GM21360 (cell line): ENCODE measurements around the gene IQCE.
"Not testable (repeated sequence)": the region's sequence is repeated elsewhere in the genome, so short reads cannot be mapped to it uniquely, and the experiment has no call there.

ENCODE experiments used
- ATAC-seq: cut with Tn5 transposase; IDR thresholded peaks from one replicate; pipeline ENCODE4 v1.9.1; 2021; ENCODE audit warnings: mild to moderate bottlenecking, moderate library complexity; ENCODE audit not compliant: unreplicated experiment

Gene IQCE

DNA sequence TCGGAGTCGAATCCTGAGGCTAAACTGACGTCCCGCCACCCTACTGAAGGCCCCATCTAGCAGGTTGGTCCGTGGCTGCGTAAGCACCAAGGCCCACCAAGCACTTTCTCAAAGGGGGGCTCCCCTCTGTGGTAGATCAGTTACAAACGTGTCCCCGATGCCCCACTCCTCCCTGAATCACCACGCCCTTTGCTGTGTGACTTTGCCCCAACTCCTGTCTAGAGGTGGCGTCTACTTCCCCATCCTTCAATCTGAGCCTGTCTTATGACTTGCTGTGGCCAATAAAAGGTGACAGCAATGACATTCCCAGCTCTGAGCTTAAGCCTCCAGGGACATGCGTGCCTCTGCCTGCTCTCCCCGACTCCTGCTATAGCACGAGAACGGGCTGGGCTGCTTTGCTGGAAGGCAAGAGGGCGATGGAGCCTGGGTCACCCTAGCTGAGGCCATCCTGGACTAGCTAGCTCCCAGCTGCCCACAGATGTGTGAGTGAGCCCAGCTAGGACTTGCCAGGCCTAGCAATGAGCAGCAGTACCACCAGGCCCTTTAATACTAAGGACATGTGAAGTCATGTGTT lies 26.5 kb upstream of the IQCE start:
- not testable (repeated sequence) for ATAC-seq

DNA sequence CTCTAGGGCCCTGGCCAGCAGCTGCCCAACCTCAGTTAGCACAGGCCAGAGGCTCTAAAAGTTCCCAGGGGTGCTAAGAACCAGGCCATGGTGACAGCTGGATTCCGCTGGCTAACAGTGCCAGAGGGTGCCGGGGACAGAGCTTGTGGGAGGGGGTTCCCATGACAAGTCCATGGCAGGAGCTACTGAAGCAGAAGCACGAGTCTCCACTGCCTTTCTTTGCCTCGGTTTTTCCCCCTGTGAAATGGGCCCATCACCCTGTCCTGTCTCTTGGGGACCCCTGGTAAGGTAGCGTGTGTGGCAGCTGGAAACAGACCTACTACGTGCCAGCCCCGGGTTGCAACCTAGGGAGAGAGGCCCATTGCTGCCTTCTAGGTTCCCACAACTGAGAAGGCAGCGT lies 26.0 kb upstream of the IQCE start:
- ATAC-seq = not testable (repeated sequence)

DNA sequence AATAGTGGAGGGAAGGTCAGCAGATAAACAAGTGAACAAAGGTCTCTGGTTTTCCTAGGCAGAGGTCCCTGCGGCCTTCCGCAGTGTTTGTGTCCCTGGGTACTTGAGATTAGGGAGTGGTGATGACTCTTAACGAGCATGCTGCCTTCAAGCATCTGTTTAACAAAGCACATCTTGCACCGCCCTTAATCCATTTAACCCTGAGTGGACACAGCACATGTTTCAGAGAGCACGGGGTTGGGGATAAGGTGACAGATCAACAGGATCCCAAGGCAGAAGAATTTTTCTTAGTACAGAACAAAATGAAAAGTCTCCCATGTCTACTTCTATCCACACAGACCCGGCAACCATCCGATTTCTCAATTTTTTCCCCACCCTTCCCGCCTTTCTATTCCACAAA lies 25.2 kb upstream of the IQCE start:
- not testable (repeated sequence) for ATAC-seq

DNA sequence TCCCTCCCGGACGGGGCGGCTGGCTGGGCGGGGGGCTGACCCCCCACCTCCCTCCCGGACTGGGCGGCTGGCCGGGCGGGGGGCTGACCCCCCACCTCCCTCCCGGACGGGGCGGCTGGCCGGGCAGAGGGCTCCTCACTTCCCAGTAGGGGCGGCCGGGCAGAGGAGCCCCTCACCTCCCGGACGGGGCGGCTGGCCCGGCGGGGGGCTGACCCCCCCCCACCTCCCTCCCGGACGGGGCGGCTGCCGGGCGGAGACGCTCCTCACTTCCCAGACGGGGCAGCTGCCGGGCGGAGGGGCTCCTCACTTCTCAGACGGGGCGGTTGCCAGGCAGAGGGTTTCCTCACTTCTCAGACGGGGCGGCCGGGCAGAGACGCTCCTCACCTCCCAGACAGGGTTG lies 24.6 kb upstream of the IQCE start:
- not testable (repeated sequence) for ATAC-seq

DNA sequence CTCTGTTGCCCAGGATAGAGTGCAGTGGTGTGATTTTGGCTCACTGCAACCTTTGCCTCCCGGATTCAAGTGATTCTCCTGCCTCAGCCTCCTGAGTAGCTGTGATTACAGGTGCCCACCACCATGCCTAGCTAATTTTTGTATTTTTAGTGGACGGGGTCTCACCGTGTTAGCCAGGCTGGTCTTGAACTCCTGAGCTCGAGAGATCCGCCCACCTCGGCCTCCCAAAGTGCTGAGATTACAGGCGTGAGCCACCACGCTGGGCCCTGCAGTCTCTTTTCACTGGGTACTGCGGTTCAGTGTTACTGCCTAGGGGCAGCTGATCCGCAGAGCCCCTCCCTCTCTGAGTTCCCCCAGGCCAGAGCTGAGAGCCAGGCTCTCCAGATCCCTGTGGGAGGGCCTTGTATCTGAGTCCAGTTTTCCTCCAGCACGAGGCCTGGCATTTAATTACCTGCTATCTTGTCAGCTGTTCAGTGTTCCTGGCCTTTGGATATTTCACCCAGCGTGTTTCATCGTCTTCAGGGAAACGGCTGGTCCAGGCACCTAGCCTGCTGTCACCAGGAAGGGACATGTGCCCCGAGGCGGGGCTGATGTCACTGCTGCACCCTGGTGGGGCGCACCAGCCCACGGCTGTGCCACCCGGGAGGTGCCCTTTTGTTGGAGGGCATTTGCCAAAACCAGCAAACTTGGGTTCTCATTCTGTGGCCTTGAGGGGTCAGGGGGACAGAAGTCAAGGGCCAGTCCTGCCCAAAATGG lies 22.7 kb upstream of the IQCE start:
- not testable (repeated sequence) for ATAC-seq

DNA sequence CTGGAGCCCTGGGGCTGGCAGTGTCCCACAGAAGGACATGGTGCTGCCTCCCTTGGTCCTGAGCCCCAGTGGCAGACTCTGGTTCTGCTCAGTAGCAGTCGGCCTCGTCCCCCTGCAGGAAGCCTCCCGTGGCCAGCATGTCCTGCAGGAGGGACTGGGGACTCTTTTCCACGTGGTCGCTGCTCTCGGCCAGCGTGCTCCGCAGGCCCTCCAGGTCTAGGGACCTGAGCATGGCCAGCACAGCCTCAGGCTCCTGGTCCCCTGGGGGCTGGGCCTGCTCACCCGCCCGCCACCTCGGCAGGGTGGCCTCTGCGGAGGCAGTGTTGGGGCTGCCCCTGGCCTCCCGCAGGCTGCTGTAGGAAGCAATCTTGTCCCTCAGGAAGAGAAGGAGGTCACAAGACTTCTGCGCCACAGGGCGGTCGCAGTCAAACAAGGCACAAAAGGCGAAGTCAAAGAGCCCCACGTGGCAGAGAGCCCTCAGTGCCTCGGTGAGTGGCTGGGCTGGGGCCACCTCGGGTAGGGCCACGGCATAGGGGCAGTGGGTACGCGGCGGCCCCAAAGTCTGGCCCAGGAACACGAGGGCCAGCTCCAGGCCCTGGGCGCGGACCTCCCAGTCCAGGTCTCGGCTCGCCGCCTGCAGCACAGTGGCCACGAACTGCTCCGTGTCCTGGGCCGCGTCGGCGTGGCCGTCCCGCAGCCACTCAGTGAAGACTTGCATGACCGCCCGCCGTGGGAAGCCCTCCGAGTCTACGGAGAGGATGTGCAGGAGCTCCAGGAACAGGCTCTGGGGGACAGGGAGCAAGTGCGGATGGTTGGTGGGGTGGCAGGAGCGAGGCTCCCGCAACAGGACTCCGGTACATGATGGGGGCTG lies 20.6 kb upstream of the IQCE start:
- no peak for ATAC-seq

DNA sequence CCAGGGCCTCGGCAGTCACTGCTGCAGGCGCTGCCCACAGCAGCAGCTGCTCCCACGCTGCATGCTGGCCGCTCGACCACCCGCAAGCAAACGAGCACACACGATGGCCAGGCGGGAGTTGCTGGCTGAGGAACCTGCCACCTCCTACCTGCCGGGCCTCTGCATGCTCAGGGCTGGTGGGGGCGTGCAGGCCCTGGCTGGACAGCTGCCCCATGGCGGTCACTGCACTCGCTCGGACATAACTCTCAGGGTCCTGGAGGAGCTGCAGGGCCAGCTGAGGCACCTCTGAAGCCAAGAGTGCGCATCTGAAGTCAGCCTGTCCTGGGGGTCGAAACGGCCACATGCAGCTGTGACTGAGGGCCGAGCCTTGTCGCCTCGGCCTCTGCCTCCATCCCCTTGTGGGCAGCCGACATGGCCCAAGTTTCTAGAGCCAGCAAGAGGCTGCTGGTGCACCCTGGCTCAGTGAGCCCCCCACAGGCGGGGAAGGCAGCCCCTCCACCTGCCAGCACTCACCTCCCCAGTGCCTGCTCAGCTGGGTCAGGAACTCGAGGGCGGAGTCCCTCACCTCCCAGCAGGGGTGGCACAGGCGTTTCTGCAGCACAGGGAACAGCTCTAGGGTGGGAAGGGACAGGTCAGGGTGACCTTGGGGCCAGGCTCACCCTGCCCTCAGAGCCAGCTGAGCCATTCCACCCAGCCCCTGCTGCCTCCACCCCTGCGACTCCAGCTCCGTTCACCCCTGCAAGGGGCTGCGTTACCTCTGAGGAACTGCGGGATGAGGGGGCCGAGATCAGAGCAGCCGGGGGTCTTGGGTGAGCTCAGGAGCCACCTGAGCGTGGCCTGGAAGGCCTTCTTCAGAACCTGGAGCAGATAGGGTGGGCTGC lies 19.5 kb upstream of the IQCE start:
- ATAC-seq = no peak

DNA sequence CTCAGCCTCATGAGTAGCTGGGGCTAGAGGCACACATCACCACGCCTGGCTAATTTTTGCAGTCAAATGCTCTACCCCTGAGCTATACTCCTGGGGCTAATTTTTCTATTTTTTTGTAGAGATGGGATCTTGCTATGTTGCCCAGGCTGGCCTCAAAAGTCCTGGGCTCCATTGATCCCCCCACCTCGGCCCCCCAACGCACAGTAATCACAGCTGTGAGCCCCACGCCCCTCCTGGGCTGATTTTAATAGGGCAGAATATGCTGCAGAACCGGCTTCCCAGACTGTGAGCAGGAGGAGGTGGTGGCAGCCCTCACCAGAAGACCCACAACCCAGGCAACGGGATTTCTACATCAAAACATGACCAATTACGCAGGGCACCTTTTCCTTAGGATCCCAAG lies 18.6 kb upstream of the IQCE start:
- no peak for ATAC-seq

DNA sequence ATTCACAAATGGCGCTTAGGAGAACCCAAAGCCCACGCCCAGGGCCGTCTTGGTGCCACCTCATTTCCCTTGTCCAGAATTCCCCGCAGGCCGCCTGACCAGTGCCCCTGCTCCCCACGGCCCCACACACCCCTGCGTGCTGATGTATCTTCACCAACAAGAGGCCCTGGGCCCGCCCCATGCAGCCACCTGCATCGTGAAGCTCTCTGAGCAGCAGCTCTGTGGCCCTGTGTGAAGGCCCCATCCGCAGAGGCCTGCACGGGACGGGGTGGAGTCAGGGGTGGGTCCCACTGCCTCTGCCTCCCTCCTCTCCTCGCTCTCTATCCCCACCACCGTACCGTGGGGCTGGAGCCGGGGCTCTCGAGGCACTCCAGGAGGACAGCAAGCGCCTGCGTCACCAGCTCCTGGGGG lies 18.1 kb upstream of the IQCE start:
- ATAC-seq = no peak

DNA sequence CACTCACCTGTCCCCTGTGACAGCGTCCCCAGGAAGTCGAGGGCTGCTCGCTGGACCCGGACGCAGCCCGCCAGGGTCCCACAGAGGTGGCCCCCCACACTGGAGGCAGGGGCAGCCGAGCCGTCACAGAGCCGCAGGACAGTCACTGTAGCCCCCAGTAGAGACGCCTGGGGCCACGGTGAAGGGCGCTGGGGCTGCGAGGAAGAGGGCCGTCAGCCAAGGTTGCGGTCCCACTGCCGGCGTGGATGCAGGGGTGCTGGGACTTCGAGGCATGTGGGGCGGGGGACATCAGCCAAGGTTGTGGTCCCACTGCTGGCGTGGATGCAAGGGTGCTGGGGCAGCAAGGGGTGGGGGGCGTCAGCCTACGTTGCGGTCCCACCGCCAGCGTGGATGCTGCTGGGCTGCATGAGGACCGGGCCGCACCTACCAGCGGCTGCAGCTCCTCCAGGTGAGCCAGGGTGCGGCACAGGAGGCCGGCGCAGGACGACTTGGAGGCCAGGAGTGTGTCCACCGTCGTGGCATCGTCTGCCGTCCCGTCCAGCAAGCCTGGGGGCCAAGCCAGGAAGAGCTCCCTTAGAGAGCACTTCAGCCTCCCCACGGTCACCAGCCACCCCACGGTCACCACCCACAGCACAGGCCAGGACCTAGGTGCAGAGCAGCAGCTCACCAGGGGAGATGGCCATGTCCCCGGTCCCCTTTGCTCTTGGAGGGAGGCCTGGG lies 17.3 kb upstream of the IQCE start:
- no peak for ATAC-seq

DNA sequence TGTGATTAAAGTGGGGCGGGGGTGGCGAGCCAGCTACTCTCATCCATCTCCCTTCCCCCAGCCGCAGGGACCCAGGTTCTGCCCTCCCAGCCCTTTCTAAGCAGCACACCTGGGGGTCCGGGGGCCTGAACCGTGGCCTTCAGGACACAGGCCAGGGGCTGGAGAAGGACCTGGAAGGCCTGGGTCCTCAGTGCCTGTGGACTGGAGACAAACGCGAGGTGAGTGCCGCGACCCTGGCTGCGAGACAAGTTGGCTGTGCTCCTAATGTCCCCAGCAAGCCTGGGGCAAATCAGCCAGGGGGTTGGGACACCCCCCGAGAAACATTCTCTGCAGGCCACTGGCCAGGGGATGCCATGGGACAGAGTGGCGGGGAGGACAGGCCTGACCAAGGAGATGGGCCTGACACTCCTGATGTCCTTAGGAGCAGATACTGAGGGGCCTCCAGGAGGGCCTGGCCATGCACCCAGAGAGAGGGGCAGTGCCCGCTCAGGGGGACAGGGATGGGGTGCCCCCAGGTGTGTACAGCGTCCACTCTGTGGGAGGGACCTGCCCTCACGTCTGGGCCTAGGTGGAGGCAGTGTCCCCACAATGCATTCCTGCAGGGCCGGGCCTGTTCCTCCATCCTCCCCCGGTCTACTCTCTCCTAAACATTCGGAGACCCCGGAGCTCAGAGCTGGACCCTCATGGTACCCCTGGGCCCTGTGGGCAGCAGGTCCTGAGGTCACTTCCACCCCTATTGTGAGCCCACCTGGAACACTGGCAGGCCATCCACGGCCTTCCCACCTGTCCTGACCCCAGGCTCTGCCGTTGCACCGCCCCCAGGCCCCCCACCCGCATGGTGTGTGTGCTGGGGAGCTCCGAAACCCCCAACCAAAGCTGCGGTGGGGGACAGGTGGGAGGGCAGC lies 16.5 kb upstream of the IQCE start:
- no peak for ATAC-seq

DNA sequence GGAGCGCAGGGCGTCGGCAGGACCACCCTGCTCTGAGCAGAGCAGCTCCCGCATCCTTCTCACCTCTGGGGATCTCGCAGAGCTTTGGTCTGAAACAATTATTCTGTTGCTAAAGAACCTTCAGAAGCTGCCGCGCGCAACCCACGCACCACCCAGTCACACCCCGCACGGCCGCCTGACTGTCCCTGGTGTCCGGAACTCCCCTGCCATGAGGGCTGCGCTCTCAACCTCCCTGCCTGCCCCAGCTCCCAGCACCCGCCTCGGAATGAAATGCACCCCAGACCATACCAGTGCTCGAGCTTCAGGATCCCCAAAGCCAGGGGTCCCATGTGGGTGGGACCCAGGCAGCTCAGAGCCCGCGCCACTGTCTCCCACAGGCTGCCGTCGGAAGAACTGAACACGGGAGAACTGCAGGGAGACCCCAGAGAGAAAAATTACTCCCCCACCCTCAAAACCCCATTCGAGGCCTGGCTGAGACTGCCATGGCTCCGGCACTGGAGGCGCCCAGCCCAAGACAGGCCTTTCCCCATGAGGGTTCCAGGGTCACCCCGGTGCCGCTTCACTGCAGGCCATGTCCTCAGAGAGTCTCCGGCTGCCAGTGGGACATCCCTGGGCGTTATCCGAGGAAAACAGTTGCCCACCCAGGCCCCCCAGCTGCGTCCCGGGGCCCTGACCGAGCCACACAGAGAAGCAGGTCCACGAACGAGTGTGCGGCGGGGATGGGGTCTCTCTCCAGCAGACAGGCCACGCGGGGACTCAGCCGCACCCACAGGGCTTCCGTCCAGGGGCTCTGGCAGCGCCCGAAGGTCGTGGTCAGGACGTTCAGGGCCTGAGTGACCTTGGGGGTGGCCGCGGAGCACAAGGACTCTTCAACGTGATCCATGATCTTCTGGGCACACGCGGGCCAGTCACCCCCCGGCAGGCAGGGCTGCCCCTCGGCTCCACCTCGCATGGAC lies 15.6 kb upstream of the IQCE start:
- no peak for ATAC-seq

DNA sequence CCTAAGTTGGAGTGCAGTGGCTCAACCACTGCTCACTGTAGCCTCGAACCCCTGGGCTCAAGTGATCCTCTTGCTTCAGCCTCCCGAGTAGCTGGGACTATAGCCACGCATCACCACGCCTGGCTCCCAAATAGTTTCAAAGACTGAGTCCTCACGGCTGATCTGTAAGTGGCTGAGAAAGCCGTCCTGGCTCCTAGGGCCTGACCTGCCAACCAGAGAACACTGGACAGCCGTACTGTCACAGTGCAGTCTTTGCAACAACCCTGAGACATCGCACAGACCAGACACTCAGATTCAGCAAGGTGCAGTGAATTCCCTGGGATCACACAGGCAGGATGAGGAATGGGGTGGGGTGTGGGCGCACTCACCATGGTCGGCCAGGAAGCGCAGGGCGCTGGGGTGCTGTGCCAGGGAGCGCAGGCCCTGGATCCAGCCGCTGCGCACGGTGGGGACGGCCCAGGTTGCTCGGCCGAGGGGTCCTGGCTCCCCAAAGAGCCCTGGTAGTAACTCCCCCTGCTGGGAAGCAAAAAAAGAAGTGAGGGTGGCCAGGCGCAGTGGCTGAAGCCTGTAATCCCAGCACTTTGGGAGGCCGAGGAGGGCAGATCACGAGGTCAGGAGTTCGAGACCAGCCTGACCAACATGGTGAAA lies 14.1 kb upstream of the IQCE start:
- ATAC-seq = no peak

DNA sequence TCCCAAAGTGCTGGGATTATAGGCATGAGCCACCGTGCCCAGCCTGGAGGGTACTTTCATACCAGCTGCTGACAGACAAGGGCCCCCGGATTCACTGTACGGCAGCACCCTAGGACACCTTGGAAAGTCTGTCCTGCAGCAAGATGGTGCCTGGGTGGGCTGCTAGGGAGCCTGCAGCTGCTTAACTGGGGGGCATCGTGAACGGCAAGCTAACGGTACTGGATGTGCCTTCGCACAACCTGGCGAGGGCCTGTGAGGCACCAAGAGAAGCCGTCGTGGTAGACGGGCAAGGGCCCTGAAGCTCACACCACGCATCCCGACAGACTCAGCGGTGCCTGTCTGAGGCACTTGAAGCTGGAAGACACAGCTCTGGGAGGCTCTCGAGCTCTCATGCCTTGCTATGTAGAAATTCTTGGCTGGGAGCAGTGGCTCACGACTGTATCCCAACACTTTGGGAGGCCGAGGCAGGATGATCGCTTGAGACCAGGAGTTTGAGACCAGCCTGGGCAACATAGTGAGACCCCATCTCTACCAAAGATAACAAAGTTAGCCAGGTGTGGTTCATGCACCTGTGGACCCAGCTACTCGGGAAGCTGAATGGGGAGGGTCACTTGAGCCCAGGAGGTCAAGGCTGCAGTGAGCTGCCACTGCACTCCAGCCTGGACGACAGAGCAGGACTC lies 12.9 kb upstream of the IQCE start:
- ATAC-seq = no peak

DNA sequence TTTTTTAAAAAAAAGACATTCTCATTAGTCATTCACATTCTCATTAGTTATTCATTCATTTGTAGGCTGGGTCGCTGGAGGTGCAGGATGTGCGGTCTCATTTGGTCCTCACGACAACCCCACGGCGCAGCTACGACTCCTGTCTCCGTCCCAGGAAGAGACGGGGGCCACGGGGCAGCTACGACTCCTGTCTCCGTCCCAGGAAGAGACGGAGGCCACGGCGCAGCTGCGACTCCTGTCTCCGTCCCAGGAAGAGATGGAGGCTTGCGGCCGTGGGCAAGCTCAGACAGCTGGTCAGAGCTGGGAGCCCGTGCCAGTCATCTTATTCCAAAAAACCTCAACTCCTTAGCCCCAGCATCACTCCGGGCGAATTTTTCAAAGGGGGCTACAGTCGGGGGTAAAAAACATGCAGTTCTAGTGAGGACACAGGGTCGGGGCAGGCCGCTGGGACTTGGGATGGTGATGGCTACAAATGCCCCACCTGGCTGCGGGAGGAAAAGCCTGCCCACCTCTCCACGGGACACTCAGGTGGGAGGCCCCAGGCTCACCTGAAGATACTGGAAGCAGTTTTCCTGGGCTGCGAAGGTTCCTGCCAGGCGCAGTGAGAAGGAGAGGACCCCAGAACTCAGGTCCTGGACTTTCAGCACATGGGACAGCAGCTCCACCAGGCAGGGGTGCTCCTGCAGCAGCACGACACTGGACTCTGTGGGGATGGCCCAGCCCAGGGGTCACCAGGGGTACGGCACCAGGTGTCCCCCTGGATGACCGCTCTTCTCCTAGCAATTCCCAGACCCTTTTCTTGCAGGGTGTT lies 11.8 kb upstream of the IQCE start:
- ATAC-seq = no peak

DNA sequence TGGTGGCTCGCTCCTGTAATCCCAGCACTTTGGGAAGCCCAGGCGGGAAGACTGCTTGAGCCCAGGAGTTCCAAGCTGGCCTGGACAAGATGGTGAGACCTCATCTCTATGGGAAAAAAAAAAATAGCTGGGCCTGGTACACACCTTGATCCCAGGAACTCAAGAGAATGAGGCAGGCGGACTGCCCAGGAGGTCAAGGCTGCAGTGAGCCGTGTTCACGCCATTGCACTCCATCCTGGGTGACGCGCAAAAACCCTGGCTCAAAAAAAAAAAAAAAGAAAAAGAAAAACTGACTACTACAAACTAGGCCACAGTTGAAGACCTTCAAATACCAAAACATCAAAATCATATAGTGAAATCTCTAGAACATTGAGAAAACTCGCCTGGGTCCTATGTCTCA lies 7.4 kb upstream of the IQCE start:
- ATAC-seq = no peak
